Spleen (tissue), 7 donors: ENCODE results near the gene GCK.

Source experiments
- POLR2AphosphoS5 ChIP-seq, 3 donors: sonication (generic); formaldehyde crosslinking; IDR thresholded peaks; one replicate each; pipeline ENCODE4 v1.5.1; 2017; ENCODE audit warnings: antibody characterized with exemption in 3 of 3
- TF ChIP-seq, protein P1 (sequence below), 11 experiments: fragments of 200-600 bp in 7 of 11; fragments of 450-650 bp in 4 of 11; sonication (generic) in 4 of 11; IDR thresholded peaks in 8 of 11; conservative IDR thresholded peaks in 3 of 11; 1 replicate in 7 of 11; 2 replicates in 4 of 11; pipeline versions ENCODE4 v1.4.0 to v1.8.0; 2016 to 2021; ENCODE audit warnings: antibody characterized with exemption in 11 of 11, inconsistent platforms in 4 of 11, mild to moderate bottlenecking in 1 of 11
- donor health status: DM: no; HTN: no; CAD: no; lungs with moderate emphysema.
- donor health status: DM: no; HTN: no; CAD: no.
- donor health status: DM: no; HTN: no; CAD: no.

DNA sequence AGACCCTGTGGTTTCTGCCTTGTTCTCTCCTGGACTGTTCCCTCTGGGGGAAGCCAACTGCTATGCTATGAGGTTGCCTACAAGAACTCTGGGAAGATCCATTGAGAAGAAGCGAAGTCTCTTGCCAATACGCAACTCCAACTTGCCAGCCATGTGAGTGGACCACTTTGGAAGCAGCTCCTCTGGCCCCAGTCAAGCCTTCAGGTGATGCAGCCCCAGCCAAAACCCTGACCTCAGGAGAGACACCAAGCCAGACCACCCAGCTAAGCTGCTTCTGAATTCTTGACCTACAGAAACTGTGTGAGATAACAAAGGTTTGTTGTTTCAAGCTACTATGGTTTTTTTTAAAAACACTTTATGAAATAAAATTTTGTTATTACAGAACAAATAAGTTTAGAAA lies 27.9 kb downstream of the GCK start:
- TF ChIP-seq, protein P1, sequence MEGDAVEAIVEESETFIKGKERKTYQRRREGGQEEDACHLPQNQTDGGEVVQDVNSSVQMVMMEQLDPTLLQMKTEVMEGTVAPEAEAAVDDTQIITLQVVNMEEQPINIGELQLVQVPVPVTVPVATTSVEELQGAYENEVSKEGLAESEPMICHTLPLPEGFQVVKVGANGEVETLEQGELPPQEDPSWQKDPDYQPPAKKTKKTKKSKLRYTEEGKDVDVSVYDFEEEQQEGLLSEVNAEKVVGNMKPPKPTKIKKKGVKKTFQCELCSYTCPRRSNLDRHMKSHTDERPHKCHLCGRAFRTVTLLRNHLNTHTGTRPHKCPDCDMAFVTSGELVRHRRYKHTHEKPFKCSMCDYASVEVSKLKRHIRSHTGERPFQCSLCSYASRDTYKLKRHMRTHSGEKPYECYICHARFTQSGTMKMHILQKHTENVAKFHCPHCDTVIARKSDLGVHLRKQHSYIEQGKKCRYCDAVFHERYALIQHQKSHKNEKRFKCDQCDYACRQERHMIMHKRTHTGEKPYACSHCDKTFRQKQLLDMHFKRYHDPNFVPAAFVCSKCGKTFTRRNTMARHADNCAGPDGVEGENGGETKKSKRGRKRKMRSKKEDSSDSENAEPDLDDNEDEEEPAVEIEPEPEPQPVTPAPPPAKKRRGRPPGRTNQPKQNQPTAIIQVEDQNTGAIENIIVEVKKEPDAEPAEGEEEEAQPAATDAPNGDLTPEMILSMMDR (IDR thresholded peaks at IDR 0.05 in 8 of 11, conservative IDR thresholded peaks at IDR 0.05 in 3 of 11): no peak
- TF ChIP-seq POLR2AphosphoS5 (IDR thresholded peaks at IDR 0.05): no peak
